ENCODE results near the gene RTN4IP1.

The RTN4IP1 gene, protein sequence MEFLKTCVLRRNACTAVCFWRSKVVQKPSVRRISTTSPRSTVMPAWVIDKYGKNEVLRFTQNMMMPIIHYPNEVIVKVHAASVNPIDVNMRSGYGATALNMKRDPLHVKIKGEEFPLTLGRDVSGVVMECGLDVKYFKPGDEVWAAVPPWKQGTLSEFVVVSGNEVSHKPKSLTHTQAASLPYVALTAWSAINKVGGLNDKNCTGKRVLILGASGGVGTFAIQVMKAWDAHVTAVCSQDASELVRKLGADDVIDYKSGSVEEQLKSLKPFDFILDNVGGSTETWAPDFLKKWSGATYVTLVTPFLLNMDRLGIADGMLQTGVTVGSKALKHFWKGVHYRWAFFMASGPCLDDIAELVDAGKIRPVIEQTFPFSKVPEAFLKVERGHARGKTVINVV

DNA sequence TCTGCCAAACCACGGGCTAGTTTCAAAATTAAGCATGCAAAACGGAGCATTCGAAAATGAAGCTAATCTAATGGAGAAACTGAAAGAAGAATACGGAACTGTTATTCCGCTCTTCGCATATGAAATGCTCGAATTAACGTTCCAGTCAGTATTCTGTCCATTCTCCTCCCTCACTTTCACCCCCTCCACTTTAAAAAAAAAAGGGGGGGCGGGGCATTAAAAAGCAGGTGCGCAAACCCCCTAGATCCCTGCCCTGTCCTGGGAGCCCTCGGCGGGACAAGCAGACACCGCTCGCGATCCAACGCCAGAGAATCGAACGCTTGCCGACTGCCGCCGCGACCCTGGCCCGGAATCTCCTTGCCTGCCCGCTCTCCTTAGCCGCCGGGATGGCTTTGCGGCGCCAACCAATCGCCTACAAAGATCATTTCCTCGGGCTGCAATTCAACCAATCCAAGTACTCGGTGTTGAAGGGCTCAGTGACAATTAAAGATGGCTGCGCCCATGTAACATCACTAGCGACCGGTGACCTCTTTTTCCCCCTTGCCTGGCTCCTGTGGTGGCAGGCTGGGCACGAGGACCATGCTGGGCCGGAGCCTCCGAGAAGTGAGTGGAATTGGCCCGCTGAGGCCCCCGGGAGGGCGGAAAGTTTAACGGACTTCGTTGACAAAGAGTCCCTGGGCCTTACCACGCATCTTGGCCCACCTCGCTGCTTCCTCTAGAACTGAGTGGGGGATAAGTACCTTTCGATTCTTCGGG is at the start of gene RTN4IP1, which contains the start of gene QRSL1:
RTN4IP1 (minus strand) TSS at position 396 of the 756 bp plus-strand sequence. CDS start 477 bp downstream, outside the sequence.
QRSL1 (plus strand) TSS at position 476 of the 756 bp plus-strand sequence; CDS start at position 580, 104 bp downstream.
- peak; percentile 86 to 87 for DNase-seq

DNA sequence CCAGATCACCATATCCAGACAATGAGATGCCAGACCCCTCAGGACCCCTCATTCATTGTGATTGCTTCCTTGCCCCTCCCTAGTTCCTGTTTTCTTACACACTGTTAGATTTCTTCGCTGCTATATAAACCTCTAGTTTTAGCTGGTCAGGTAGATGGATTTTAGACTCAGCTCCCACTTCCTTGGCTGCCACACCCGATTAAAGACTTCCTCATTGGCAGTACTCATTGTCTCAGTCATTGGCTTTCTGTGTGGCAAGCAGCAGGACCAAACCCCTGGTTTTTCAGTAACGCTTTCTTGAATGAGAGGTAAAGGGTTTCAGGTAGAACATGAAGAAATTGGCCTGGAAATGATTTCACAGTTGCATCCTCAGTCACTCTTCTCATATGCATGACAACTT is 48.0 kb upstream of the RTN4IP1 start:
- no peak for DNase-seq

DNA sequence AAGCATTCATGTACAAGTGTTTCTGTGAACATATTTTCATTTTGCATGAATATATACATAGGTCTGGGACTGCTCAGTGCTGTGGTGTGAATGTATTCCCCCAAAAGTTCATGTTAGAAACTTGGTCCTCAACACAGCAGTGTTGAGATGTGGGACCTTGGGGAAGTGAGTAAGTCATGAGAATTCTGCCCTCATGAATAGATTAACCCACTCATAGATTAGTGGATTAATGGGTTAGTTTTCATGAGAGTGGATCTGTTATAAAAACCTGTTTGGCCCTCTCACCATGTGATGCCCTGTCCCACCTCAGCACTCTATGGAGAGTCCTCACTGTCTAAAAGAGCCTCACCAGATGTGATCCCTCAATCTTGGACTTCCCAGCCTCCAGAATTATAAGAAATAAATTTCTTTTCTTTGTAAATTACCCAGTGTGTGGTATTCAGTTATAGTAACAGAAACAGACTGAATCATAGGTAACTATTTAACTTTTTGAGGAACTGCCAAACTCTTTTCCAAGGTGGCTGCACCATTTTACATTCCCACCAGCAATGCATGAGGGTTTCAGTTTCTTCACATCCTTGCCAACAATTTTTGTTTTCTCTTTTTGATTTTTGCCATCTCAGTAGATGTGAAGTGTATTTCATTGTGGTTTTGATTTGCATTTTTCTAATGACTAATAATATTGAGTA is 45.4 kb upstream of the RTN4IP1 start:
- DNase-seq = no peak

DNA sequence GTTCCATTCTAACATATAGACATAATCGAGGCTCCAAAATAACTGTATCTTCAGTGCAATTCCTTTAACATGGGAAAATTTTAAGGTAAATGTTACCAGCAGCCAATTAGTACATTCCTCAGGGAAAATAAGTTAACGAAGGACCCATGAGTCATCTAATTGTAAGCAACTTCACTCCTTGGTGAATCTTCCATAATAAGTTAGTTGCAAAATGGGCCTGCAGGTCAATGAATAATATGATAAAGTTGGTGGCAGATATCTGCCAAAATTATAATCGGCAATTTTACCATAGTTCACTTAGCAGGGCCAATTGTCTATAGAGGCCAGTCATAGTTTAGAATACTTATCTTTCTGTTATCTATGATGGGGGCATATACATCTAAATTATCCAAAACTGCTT is 42.4 kb upstream of the RTN4IP1 start:
- DNase-seq = no peak

DNA sequence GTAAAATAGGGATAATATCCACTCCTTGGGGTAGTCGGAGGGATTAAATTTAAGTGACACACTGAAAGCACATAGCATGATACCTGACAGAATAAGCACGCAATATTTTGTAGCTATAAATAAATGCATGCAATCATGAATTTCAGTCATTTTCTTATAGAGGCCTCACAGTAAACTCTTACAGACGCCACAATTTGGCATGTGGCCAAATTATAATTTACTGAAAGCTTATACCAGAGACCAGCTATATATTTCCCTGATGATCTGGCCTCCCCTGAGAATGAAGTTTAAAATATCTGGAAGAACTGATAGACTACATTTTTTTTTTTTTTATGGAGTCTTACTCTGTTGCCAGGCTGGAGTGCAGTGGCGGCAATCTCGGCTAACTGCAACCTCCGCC is 40.9 kb upstream of the RTN4IP1 start:
- no peak for DNase-seq

DNA sequence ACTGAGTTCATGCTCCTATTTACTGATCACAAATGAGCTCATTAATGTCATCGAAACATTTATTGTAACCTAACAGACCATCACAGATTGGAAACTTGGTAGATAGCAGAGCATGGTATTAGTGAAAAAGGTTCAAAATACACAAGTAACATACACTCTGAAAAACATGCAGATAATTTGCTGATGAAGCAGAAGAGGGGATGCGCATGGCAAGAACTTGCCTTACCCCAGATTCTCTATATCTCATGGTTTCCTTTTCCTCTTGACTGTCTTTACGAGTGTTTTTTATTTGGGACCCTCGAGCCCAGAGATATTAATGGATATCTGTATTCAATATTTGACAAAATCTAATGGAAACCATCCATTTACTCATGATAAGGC is 37.7 kb upstream of the RTN4IP1 start:
- DNase-seq = no peak

DNA sequence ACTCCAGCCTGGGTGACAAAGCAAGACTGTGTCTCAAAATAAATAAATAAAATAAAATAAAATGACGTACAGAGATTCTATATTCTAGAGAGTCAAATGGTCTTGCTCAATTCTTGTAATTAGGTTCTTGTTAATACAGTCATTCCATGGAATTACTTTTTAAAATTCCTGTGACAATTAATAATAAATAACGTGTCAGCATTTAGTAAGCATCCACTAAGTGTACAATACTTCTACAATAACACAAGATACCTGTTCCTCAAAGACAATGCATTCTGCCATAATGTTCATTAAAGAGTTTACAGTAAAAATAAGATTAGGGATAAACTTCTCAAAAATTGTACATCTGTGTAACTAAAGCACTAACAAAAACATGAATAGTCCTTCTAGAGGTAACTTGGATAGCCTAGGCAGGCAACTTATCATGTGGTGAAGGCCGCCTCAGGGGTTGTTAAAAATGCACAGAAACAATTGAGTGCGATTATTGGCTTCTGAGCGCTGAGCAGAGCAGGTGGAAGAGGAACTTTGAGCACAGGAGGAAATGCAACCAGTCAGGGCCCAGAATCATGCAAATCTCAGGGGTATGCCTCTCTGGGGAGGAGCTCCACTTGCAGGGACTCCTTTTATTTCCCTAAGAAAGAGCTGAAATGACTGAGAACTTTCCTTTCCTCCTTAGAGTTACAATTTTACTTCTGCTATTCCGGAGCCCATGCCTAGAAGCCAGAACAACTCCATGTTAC is 37.2 kb upstream of the RTN4IP1 start:
- no peak for DNase-seq

DNA sequence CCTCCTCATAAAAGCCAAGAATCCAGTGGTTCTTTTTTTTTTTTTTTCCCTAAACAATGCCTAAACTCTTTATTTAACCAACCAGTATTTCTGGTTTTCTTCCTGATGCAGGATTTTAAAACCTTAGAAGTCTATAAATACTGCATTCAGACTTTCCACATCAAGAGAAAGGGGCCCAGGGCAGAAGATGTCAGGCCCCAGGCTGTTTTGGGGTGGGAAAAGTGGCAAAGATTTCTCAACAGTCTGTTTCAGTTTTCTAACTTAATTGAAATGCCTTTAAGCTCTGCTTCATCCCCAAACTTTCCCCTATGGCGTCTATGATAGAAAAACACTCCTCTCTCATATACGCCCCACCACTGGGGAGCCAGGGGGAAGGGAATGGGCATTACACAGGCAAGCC is 33.2 kb upstream of the RTN4IP1 start:
- DNase-seq = no peak

DNA sequence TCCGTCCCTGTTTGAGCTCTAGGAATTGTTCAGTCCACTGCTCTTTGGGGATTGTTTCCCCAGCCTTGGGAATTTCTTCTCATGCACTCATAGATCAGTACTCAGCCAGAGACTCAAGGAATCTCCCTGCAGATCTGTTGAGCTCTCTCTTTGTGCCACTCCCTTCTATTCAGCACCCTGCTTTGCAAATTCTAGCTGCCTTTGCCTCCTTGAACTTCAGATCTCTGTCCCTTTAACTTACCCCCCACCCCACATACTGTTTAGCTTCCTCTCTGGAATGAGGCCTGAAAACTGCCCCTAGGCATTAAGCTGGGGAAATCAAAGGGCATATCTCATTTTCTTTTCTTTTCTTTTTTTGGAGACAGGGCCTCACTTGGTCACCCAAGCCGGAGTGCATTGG is 30.6 kb upstream of the RTN4IP1 start:
- no peak for DNase-seq

DNA sequence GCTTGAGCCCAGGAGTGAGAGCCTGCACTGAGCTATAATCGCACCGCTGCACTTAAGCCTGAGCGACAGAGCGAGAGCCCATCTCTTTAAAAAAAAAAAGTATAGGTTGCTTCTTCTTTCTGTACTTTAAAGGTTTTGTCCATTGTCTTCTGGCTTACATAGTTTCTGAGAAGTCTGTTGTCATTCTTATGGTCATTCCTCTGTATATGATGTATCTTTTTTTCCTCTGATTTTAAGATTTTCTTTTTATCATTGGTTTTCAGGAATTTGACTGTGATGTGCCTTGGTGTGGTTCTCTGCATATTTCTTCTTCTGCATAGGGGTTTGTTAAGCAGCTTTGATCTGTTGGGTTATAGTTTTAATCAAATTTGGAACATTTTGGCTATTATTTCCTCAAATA is 29.2 kb upstream of the RTN4IP1 start:
- DNase-seq = no peak

DNA sequence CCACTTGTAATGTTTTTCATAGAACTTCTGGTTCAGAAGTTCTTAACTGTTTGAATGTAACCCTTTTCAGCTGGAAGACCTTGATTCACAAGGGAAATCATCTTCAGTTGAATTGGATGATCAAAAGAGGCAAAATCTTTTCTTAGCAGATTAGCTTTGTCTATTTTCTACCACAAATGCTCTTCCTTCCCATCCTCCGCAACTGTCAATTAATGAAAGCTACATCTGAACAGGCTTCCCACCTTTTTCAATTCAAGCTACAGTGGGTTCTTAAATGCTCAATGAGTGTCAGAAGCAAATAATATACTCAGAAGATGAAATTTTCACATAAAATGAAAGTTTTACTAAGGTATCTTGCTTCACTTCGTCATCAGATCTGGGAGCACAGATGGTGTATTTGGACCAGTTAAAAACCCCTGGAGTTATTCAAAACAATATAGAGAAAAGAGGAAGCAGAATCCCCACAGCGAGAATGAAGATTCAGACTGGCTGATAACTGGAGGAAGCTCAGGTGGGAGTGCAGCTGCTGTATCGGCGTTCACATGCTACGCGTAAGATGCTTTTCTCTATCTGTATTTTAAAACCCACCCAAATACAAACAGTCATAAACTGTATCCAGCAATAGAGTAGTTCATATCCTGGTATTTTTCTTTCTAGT is 19.5 kb upstream of the RTN4IP1 start:
- no peak for DNase-seq

DNA sequence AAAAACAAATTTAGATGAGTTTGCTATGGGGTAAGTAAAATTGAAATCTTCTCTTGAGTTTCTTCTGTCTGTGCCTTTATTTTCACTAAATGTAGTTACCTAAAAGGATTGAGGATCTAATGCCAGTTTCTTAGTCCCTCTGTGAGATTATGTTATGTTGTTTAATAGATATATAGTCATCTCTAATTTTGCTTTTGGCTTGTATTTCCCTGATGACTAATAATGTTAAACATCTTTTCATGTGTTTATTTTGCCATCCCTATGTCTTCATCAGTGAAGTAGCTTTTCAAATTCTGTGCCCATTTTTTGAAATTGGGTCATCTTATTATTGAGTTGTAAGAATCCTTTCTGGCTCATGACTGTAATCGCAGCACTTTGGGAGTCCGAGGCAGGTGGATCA is 13.8 kb upstream of the RTN4IP1 start:
- no peak for DNase-seq

DNA sequence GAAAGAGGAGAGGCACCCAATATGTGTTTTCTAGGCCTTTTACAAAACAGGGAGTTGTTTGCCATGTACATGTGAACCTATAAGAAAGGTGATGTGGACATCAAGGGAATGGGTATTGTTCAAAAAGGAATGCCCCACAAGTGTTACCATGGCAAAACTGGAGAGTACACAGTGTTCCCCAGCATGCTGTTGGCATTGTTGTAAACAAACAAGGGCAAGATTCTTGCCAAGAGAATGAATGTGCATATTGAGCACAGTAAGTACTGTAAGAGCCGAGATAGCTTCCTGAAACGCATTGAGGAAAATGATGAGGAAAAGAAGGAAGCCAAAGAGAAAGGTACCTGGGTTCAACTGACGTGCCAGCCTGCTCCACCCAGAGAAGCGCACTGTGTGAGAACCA is 13.2 kb upstream of the RTN4IP1 start:
- no peak for DNase-seq

DNA sequence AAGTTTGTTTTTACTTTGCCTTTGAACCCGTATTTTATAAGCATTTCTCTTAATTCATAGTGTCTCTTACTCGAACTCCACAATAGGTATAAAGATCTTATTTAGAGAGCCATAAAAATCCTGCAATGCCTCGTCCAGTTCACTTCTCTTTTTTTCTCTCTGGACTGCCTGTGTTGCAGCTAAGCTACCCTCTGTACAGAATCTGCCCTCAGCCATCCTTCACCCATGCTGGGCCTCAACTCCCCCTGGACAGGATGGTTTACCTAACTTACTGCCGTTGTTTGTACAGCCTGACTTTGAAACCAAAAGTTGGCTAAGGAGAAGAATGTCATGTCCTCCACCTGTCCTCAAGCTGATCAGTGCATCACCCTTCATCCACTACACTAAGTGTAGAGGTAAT is 10.5 kb upstream of the RTN4IP1 start:
- DNase-seq = no peak

DNA sequence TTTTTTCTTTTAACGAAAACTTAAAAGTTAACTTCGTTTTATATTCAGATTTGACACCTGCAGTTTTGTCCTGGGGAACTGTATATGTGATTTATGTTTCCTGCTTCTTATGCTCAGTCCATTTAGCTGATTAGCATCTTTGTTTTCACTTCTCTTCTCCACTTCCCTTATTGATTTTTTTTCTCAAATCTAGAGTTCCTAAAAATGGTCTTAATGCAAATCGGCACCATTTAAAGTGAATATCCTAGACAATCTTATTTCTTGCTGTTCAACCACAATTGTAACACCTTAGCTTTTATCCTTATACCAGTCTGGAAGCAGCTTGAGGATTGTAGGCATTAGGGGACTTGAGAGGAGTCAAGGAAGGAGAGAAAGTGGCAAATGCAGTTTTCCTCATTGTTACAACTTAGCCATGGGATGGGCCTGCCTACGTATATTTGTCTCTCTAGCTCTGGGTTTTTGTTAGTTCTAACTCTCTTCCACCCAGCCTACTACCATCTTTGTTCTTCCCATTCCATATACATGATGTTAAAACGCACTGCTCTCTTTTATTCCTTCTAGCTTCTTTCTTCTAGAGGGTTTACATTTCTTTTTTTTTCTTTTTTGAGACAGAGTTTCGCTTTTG is 8.5 kb upstream of the RTN4IP1 start:
- no peak for DNase-seq

DNA sequence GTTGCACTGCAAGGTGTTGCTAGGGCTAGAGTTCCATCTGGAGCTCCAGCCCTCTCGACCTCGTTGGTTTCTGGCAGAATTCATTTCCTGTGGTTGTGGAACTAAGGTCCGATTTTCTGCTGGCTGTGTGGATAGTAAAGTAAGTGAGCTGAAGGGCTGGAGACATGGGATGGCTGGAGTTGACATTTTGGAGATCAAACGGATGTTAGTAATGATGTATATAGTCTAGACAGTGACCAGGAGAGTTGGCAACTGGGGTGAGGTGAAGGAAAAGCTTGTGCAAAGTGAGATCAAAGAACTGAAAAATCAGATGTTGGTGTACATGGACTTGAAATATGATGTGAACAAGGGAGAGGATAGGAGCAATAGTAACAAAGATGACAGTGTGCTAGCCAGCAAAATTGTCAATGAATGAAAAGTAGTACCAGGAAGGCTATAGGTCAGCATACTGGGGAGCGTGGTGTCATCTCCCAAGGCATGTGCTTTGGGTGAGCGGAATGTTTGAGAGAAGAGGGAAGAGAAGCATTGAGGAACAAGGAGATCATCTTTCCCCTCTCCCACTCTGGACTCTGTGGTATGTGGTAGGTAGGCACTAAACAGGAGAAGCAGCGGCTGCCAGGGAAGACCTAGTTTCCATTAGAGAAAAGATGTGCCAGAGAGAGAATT is 7.9 kb upstream of the RTN4IP1 start:
- no peak for DNase-seq

DNA sequence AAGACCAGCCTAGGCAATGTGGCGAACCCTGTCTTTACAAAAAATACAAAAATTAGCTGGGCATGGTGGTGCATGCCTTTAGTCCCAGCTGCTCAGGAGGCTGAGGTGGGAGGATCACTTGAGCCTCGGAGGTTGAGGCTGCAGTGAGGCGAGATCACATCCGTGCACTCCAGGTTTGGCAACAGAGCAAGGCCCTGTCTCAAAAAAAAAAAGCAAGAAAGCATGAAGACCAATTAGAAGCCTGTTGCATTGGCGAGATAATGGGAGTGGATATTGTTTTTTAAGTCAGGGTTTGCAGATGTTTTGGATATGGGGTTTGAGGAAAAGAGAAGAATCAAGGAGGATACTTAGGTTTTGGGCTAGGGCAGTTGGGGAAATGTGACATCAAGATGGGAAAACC is 5.3 kb upstream of the RTN4IP1 start:
- DNase-seq = no peak

DNA sequence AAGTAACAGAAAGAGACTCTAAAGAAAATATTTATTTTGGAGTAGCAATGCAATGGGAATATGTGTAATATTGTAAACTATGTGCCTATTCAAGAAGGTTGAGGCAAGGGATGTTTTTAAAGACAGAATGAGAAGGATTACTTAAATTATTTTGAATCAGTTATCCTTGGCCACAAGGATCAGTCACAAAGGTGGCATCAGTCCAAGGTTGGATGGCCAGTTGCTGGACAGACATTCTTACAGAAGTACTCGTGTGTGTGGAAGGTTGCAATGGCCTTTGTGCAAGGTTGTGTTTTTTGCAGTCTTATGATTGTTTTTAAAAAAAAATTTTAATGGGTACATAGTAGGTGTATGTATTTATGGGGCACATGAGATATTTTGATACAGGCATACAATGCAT is 2.0 kb upstream of the RTN4IP1 start:
- no peak for DNase-seq

DNA sequence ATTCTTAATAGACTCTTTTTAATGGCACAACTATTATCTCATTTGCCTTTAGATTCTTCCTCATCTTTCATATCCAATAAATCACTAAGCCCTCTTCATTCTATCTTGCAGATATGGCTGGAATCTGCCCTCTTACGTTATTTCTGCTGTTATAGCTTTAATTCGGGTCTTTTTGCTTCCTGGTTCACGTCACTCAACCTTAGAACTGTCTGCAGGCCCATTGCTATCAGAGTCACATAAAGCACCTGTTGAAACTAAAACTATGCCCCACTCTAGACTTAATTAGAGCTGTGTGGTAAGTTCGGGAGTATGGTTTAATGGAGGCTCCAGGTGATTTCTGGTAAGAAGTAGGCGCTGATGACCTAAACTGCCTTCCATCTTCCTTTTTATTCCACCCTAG is 1.1 kb upstream of the RTN4IP1 start:
- DNase-seq = no peak

DNA sequence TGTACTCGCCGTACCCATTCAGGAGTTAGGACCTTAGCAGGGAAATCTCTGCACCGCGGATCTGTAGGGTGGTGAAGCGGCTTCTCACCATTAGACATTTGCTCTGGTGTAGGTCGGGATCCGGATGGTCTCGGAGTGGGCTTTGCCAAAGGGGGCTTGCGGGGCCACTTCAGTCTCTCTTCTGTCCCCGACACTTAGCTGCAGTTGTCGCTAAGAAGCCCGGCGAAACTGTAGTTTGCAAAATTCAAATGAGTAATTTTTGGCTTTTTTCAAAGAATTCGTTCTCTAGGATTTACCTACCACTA is 513 bp upstream of the RTN4IP1 start:
- no peak for DNase-seq

DNA sequence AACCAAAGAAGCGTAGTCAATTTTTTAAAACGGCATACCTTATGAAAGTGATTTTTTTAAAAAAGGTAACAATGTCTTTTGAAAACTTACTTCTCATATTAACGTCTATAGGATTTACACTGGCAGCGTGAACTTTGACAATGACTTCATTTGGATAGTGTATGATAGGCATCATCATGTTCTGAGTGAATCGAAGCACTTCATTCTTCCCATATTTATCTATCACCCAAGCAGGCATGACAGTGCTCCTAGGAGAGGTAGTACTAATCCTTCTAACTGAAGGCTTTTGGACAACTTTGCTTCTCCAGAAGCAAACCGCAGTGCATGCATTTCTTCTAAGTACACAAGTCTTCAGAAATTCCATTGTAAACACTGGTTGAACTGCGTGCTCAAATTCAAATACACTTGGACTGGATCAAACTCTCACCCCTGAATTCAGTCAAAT is 618 bp downstream of the RTN4IP1 start:
- no peak for DNase-seq
